Stimulated activated CD4-positive, alpha-beta T cell treated with anti-CD3 and anti-CD28 coated beads, TNF-alpha, amount 100 ng/mL, for 48 hours (primary cell): Measurements from ENCODE around the gene DYNC1I1.

ENCODE experiments used
- DNase-seq, 3 donors: peaks; one replicate each; pipeline ENCODE4 v3.0.0-alpha.2; 2020; ENCODE audit warnings: low read depth in 3 of 3

Gene DYNC1I1

DNA sequence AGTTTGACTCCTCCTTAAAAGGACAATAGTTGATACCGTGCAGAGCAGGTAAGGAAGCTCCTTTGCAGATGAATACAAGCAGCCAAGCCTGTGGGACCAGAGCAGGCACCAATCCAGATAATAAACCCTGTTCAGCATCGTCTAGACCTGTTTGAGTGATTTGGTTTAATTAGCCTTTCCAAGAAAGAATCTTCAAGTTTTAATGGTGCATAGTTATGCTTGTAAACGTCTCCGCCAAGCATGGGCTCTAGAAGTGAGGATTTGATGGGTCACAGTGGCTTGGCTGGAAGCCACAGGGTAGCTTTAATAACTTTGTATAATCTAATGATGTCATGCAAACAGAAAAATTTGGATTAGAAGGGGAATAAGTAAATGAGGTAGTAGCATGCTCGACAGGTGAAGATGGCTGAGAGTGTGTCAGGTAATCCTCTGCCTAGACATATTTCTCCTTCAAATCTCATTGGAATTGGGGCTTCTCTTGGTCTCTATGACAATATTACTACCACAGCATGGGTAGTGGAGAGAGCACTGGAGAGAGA, 188.4 kb downstream of the DYNC1I1 start:
- no peak for DNase-seq

DNA sequence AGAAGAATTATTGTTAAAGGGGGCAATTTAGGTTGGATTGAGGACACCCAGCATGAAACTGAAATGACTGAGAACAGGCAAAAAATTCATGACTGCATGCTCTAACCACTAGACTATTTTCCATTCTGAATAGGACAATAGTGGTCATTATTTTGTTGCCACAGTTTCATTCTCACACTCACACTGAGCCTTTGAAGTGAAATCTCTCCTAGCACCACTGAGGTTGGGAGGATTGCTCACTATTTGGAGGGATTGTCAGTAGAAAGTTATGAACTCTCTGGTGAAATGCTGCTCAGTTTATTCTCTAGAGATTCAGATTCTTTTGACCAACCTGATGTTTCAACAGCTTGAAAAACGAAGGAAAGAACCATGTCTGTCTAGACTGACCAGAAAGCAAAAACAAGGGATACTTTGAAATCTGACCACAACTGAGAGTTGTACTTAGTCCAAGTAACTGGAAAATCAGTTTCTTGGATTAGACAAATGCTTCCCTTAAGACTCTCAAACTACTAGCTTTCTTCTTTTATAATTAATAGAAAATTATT, 191.2 kb downstream of the DYNC1I1 start:
- no peak for DNase-seq

DNA sequence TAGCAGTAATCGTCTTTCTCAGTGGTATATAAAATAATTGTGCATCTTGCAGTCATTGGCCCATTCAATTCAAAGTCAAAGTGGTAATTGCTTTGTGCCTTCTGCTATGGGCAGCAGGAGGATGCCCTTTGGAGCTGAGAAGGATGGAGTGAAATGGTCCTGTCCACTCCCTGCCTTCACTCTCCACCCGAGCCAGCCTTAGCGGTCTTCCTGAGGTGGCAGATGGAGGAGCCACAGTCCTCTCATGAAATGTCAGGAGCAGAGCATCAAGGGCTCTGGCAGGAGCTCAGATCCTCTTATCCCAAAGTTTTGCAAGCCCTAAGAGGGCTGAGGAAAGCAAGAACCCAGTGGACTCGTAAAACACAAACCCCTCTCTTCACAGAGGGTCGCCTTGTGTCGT, 199.4 kb downstream of the DYNC1I1 start:
- no peak for DNase-seq

DNA sequence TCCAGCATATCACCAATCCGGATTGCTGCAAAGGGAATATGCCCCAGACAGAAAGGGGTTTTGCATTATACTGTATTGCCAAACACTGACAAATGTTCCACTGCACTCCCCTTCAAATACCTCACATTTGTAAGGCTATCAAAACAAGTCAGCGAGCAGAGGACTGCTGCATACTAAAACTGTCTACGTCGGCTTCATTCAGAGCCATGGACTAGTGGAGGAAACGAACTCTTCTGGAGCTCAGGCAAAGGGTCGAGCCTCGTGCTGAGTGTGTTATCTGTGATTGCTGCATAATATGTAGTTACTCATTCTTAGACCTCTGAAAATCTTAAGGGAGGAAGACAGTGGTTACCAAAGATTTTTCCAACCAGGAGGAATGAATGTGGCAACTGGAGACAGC, 200.2 kb downstream of the DYNC1I1 start:
- no peak for DNase-seq

DNA sequence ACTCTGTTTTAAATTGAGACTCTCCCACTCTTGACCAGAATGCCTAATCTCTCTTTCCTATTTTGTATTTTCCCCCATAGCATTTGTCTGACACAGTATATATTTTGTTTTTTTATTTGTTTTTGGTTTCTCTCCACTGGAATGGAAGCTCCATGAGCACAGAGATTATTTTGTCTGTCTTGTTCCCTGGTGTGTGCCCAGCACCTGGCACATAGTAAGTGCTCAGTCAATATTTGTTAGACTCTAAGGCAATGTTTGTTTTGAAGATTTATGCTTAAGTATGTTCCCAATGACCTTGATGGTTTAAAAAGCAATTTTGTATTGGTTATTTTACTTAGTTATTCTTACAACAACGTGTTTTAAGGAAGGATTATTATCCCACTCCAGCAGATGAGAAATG, 201.8 kb downstream of the DYNC1I1 start:
- DNase-seq: no peak

GRCh38 chr7:95976369-95977060, 204.2 kb downstream of the DYNC1I1 start:
- DNase-seq: no peak

GRCh38 chr7:95977994-95978393, 205.6 kb downstream of the DYNC1I1 start:
- DNase-seq: no peak

DNA sequence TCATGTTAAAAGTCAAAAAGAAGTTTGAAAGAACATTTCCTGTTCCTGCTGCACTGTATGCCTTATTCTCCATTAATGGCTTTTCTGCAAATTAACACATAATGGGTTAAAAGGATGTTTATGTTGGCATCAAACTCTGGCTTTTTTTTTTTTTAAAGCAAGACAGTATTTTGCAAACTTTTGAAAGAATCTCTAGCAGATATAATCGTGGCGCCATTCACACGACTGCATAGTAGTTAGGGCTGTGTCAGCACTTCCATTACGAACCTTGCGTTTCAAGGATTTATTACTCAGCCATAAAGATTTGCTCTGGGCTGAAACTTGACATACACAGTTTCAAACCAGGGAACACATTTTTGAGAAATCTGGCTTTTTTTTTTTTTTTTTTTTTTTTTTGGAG, 207.8 kb downstream of the DYNC1I1 start:
- DNase-seq: no peak

- no peak for DNase-seq
Measured at GRCh38 chr7:95980706-95981105, 208.4 kb downstream of the DYNC1I1 start.

GRCh38 chr7:95986178-95986764, 213.9 kb downstream of the DYNC1I1 start:
- no peak for DNase-seq

DNA sequence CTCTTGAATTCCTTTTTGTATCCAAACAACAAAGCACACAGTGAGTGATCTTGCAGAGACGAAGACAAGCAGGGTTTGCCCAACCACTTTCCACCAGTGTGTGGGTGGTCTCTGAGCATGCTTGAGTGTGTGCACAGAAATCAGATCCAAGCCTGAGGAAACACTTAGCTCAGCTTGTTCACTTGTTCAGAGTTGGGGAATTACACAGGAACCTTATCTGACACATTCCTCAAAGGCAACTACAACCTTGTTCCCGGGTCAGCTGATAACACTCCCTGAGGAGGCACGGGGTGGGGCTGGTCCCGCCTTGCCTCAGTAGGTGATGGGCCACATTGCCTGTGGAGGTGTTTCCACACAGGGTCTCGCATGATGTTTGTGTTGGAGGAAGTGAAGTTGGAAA, 216.9 kb downstream of the DYNC1I1 start:
- no peak for DNase-seq

DNA sequence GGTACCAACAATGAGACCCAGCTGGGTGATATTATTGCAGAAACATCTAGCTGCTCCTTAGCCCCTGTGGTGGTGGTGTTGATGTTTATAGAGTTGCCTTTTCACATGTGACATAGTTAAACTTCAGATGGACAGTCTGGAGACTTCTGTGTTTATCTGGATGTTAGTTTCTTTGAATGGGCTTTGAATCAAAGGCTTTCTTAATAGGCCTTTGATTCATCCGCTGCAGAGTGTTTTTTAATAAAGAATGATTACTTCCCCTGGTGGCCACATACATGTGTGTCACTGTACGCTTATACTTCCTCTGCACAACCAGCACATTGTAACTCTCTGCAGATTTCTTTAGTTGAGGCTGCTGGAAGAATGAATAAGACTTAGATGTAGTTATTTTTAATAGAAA, 221.0 kb downstream of the DYNC1I1 start:
- DNase-seq: no peak

- no peak for DNase-seq
Measured at GRCh38 chr7:95996174-95996573, 223.8 kb downstream of the DYNC1I1 start.

- DNase-seq: no peak
Measured at GRCh38 chr7:95996886-95997285, 224.5 kb downstream of the DYNC1I1 start.

- no peak for DNase-seq
Measured at GRCh38 chr7:95997632-95998031, 225.3 kb downstream of the DYNC1I1 start.

DNA sequence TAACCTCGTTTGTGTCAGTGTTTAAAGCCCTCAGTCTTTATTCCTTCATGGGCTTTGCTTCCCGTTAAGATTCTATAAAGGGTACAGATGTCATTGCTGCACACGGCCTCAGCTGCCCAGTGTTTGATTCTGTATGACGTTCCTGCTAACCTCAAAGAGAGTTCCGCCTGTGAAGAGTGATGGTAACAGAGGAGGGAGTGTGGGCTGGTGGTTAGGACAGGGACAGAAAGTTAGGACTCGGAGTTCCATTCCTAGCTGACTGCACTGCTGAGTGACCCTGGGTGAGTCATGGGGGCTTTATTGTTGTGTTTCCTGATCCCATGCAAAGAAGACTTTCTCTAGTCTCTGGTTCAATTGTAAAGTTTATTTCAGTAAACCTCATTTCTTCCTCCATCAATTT, 227.1 kb downstream of the DYNC1I1 start:
- no peak for DNase-seq

GRCh38 chr7:96004578-96004977, 232.2 kb downstream of the DYNC1I1 start:
- no peak for DNase-seq

- no peak for DNase-seq
Measured at GRCh38 chr7:96005271-96005670, 232.9 kb downstream of the DYNC1I1 start.

- no peak for DNase-seq
Measured at GRCh38 chr7:96009148-96009547, 236.8 kb downstream of the DYNC1I1 start.

DNA sequence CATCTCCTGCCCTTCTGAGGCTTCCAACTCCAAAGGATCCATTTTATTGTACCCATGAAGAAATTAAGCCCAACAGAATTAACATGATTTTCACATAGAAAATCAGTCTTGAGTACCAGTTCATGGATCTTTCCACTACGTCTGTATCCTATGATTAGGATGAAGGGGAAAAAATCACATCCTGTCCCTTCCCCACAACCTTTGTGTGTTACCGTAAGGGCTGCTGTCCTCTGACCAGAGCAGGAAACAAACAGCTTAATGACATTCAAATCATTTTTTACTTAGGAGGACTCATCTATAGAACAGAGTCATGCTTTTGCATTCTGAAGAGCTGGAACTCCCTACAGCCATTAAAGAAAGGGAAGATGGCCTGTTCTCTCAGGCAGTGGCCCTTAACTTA, 241.5 kb downstream of the DYNC1I1 start:
- no peak for DNase-seq

- DNase-seq: no peak
Measured at GRCh38 chr7:96014617-96015016, 242.3 kb downstream of the DYNC1I1 start.

DNA sequence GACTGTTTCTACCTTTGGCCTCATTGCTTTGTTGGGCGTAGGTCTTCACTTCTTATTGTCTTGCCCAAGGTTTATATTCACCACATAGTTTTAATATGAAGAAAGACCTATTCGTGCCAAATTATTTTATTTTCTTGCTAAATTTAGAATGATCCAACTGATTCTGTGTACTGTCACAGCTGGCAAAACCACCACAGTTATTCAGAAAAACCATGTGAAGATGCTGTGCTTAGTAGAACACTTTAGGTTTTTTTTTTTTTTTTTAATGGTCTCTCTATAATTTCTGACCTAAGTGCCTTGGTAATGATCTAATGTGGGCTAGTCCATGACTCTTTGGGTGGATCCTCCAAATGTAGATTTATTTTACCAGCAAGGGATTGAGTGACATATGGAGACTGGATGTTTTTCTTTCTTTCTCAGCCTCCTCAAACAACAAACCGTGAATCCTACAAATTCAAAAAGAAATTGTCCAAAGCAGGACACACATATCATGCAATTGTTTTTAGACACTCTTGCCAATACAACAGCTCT, 243.8 kb downstream of the DYNC1I1 start:
- no peak for DNase-seq

DNA sequence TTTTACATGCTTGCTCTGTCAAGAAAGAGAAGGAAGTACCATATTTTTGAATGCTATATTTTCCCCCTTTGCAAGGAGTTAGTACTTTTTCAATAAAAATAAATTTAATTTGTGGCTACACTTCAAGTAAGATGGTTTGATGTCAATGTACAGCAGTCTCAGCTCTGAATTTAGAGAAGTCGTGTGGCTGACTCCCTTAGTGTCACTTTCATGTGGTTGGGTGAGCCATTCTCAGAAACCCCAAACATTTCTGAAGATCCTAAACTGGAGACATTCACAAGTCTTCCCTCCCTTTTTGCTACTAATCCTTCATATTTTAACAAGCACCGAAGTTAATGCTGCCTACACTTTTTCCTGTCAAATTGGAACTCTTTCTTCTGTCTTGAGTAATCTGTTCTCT, 244.4 kb downstream of the DYNC1I1 start:
- DNase-seq: no peak
